NCI-H2081 treated with DMSO at 0.1 percent for 48 hours (cell line): Measurements from ENCODE around the gene TTC39A.

Source experiments
- DNase-seq: peaks from one replicate; lab custom pipeline; 2025; lab: John Stamatoyannopoulos, UW

The TTC39A gene

GRCh38 chr1:51314974-51315373 is 15.4 kb downstream of the TTC39A start:
- no peak for DNase-seq

- DNase-seq, result no peak
Measured at GRCh38 chr1:51313961-51314777, 16.2 kb downstream of the TTC39A start.

- DNase-seq, result no peak
Measured at GRCh38 chr1:51313268-51313852, 17.0 kb downstream of the TTC39A start.

- no peak for DNase-seq
Measured at GRCh38 chr1:51312718-51313117, 17.6 kb downstream of the TTC39A start.

- no peak for DNase-seq
Measured at GRCh38 chr1:51311826-51312225, 18.5 kb downstream of the TTC39A start.

GRCh38 chr1:51310871-51311613 is 19.3 kb downstream of the TTC39A start:
- no peak for DNase-seq

GRCh38 chr1:51309291-51309690 is 21.1 kb downstream of the TTC39A start:
- DNase-seq, result no peak

GRCh38 chr1:51308636-51309035 is 21.7 kb downstream of the TTC39A start:
- DNase-seq, result no peak

- DNase-seq, result no peak
Measured at GRCh38 chr1:51306950-51307349, 23.4 kb downstream of the TTC39A start.

GRCh38 chr1:51305371-51305823 is 25.0 kb downstream of the TTC39A start:
- DNase-seq, result no peak

- DNase-seq, result no peak
Measured at GRCh38 chr1:51304360-51304759, 26.0 kb downstream of the TTC39A start.

- no peak for DNase-seq
Measured at GRCh38 chr1:51303751-51304251, 26.6 kb downstream of the TTC39A start.

GRCh38 chr1:51303315-51303714 is 27.0 kb downstream of the TTC39A start:
- DNase-seq, result no peak

GRCh38 chr1:51302746-51303145 is 27.6 kb downstream of the TTC39A start:
- no peak for DNase-seq

- DNase-seq, result no peak
Measured at GRCh38 chr1:51302270-51302669, 28.1 kb downstream of the TTC39A start.

- no peak for DNase-seq
Measured at GRCh38 chr1:51301844-51302162, 28.6 kb downstream of the TTC39A start.

- DNase-seq, result no peak
Measured at GRCh38 chr1:51301152-51301843, 29.1 kb downstream of the TTC39A start.

- no peak for DNase-seq
Measured at GRCh38 chr1:51299981-51300670, 30.2 kb downstream of the TTC39A start.

- no peak for DNase-seq
Measured at GRCh38 chr1:51299185-51299885, 31.0 kb downstream of the TTC39A start.

- DNase-seq, result no peak
Measured at GRCh38 chr1:51298322-51298705, 32.0 kb downstream of the TTC39A start.
